Colonic mucosa (tissue), 4 donors: Measurements from ENCODE around the gene TSFM. TPM values are rescaled to one million over a fixed set of nuclear protein-coding genes. Genes with fewer than 3 reads are reported as not detected.
A peak's percentile ranks its signal among the peaks of the same experiment; 100 is the strongest.

Source experiments
- DNase-seq: peaks from one replicate; pipeline ENCODE4 v3.0.0-alpha.2; 2020
- H3K27ac ChIP-seq: fragments of 200-600 bp; one replicate; pipeline ENCODE4 v1.8.0; 2021
- H3K27me3 ChIP-seq: fragments of 200-600 bp; one replicate; pipeline ENCODE4 v1.8.0; 2021
- H3K36me3 ChIP-seq: fragments of 200-600 bp; one replicate; pipeline ENCODE4 v1.8.0; 2021
- H3K4me1 ChIP-seq: fragments of 200-600 bp; one replicate; pipeline ENCODE4 v1.8.0; 2021; ENCODE audit warnings: mild to moderate bottlenecking
- H3K4me3 ChIP-seq: fragments of 200-600 bp; one replicate; pipeline ENCODE4 v1.8.0; 2021
- H3K9ac ChIP-seq, 2 donors: one replicate each; pipeline ENCODE4 v1.7.0; 2013; ENCODE audit warnings: control low read depth in 2 of 2, low read depth in 2 of 2, low read length in 2 of 2
- H3K9me3 ChIP-seq: fragments of 200-600 bp; one replicate; pipeline ENCODE4 v1.8.0; 2021
- intact Hi-C: fragments of 100-400 bp; cut with DNase I; formaldehyde crosslinking; loops from one replicate; pipeline ENCODE4 v1.14.1; 2022
- total RNA-seq, 2 donors: library from RNA; stranded (reverse); fragmentation: NEBNext Ultra II Directional in 1 of 2; extraction: Animal tissue kit (Norgen Biotek cat#: 25700) in 1 of 2; gene quantifications; one replicate each; pipeline ENCODE4 v1.2.1, GENCODE V29; 2021
- TF ChIP-seq, protein P1 (sequence below): fragments of 200-600 bp; IDR thresholded peaks from one replicate; pipeline ENCODE4 v1.8.0; 2022; ENCODE audit warnings: antibody characterized with exemption, mild to moderate bottlenecking
- donor health status: healthy.
- donor health status: DM: no; HTN: no; CAD: no.
- donor health status: DM: no; HTN: no; CAD: no.

Gene TSFM
- total RNA-seq, 2 donors from 2014 or later = 35.6 to 68.9 TPM

GRCh38 chr12:57751432-57751787 lies 31.2 kb upstream of the TSFM start:
- no peak for DNase-seq
- intact Hi-C loops = no loop called here
- no peaks in the 10 kb centered on the region for H3K4me1 ChIP-seq
- H3K4me3 ChIP-seq = peak overlapping the region; percentile 73
- TF ChIP-seq, protein P1, sequence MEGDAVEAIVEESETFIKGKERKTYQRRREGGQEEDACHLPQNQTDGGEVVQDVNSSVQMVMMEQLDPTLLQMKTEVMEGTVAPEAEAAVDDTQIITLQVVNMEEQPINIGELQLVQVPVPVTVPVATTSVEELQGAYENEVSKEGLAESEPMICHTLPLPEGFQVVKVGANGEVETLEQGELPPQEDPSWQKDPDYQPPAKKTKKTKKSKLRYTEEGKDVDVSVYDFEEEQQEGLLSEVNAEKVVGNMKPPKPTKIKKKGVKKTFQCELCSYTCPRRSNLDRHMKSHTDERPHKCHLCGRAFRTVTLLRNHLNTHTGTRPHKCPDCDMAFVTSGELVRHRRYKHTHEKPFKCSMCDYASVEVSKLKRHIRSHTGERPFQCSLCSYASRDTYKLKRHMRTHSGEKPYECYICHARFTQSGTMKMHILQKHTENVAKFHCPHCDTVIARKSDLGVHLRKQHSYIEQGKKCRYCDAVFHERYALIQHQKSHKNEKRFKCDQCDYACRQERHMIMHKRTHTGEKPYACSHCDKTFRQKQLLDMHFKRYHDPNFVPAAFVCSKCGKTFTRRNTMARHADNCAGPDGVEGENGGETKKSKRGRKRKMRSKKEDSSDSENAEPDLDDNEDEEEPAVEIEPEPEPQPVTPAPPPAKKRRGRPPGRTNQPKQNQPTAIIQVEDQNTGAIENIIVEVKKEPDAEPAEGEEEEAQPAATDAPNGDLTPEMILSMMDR = no peak
- H3K27me3 ChIP-seq = no peaks in the 10 kb centered on the region
- peak overlapping the region; percentile 64 for H3K27ac ChIP-seq
- H3K36me3 ChIP-seq = peaks cover 6% of the 10 kb centered on the region
- no peaks in the 10 kb centered on the region for H3K9me3 ChIP-seq
- peak overlapping the region; percentile 74 to 84 for H3K9ac ChIP-seq

DNA sequence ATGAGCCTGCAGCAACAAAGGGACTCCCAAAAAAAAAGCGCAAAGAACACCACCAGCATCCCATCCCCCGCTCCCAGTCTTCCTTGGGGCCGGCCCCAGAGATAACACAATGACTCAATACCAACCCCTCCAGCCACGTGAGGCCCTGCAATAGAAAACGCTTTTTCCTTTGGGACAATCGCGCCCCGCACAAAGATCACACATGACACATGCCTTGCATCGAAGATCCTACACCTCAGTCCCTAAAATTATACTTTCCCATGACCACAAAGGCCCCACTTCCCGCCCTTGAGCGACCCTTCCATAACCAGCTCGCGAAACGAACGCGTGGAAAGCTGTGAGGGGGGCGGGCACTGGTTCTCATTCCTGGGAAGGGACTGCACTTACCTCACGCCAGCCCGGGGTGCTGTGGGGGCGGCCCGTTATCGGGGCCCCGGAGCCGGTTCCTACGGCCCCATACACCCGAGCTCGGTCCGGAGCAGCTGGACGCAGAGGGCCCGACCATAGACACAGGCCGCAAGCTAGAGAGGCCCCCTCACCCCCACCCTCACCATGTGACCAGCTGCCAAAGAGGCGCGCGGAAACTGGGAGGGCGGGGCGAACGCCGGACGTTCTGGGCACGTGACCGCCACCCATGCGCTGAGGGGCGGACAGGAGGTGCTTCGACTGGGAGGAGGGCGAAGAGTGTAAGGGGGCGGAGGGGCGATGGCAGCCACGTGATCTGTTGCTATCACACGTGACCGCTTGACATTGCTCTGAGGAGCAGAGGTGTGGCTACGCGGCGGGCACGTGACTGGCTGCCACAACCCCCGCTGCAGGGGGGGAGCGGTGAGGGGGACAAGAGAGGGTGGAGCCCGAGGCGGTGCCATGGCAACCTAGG lies 30.6 kb upstream of the TSFM start, which contains the start of gene CDK4:
Gene CDK4 (minus strand): TSS at position 523 of the 880 bp plus-strand sequence. CDS start 593 bp downstream, outside the sequence.
- intact Hi-C loops = no loop called here
- Histone ChIP-seq H3K4me1 (no peaks in the 10 kb centered on the region), H3K27ac (peak within 1 kb of the TSS; percentile 64), H3K27me3 (no peaks in the 10 kb centered on the region), H3K9me3 (no peaks in the 10 kb centered on the region), H3K9ac (peak within 1 kb of the TSS; percentile 74 to 84), H3K36me3 (peaks cover 6% of the 10 kb centered on the region), H3K4me3 (peak within 1 kb of the TSS; percentile 73)
- DNase-seq = peak; percentile 98
- TF ChIP-seq, protein P1 = no peak

- intact Hi-C loops = no loop called here
- DNase-seq = no peak
- TF ChIP-seq, protein P1 = no peak
These were observed 30.0 kb upstream of the TSFM start for GRCh38 chr12:57752668-57753000.

DNA sequence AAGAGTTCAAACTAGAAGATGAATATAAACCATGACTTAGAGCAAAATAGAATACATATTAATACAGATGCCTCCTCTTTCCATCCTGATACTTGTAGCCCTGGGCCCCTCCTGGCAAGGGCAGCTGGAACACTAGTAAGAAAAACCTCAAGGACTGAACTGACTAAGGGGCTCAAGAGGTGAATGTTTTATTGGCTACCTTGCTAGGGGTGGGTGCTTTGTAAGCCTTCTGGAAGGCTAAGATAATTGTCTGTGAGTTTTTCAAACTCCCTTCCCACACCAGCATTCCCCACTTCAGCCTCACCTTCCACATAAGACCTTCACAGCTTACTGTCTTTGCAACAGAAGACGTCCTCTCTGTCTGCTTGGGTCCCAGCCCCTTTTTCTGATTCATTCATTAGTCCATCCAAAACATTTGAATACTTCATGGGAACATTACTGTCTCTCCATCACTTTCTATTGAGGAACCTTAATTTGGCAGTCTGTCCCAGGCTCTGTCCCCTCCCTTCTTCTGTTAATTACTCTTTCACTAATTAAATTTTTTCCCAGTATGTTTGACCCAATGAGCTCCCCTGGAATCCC lies 28.7 kb upstream of the TSFM start:
- intact Hi-C loops = no loop called here
- no peaks in the 10 kb centered on the region for H3K9me3 ChIP-seq
- TF ChIP-seq, protein P1 = no peak
- H3K27me3 ChIP-seq = no peaks in the 10 kb centered on the region
- no peak for DNase-seq
- H3K4me3 ChIP-seq = no peak overlapping the region
- H3K27ac ChIP-seq = peak overlapping the region; percentile 72
- no peak overlapping the region for H3K9ac ChIP-seq
- no peaks in the 10 kb centered on the region for H3K4me1 ChIP-seq
- H3K36me3 ChIP-seq = peaks cover 6% of the 10 kb centered on the region

More at GRCh38 chr12:57752668-57753000, 30.0 kb upstream of the TSFM start:
- Histone ChIP-seq H3K9me3 (no peaks in the 10 kb centered on the region), H3K27ac (no peak overlapping the region), H3K27me3 (no peaks in the 10 kb centered on the region), H3K9ac (peak overlapping the region in 1 of 2 donors; percentile 35), H3K4me3 (peak overlapping the region; percentile 73), H3K36me3 (peaks cover 6% of the 10 kb centered on the region), H3K4me1 (no peaks in the 10 kb centered on the region)

GRCh38 chr12:57754411-57755193 lies 28.0 kb upstream of the TSFM start, which contains the start of gene MARCHF9:
TSS of gene MARCHF9 (plus strand) at chr12:57755103. CDS start at chr12:57755529, 426 bp downstream.
- intact Hi-C loops = no loop called here
- DNase-seq = peak; percentile 93
- Histone ChIP-seq H3K9ac (peak within 1 kb of the TSS; percentile 70 to 80), H3K9me3 (no peaks in the 10 kb centered on the region), H3K27me3 (no peaks in the 10 kb centered on the region), H3K4me3 (peak within 1 kb of the TSS; percentile 59), H3K4me1 (no peaks in the 10 kb centered on the region), H3K27ac (peak within 1 kb of the TSS; percentile 72), H3K36me3 (no peaks in the 10 kb centered on the region)
- TF ChIP-seq, protein P1 = no peak
